Panc1 (cell line): ENCODE measurements around the gene WDR88. TPM values are rescaled to one million over a fixed set of nuclear protein-coding genes. Genes with fewer than 3 reads are reported as not detected.

Experiments used
- ATAC-seq: fragments of 200-7000 bp; cut with Tn5 transposase; 2 replicates; pipeline ENCODE4 v1.9.1; 2020; ENCODE audit warnings: mild to moderate bottlenecking, moderate library complexity
- BruUV-seq: library from RNA; stranded (reverse); fragments of 400-500 nt; replicated peaks from 2 replicates; lab custom pipeline; 2021; lab: Mats Ljungman, UMichigan
- CTCF ChIA-PET: fragments of 300-600 bp; sonication (Branson Sonifier 250); formaldehyde crosslinking; loops from one replicate; lab custom pipeline; 2022; ENCODE audit warnings: antibody characterized with exemption; lab: Charles Lee
- POLR2A ChIA-PET: fragments of 300-600 bp; sonication (Branson Sonifier 250); formaldehyde crosslinking; loops from one replicate; lab custom pipeline; 2022; ENCODE audit warnings: antibody characterized with exemption; lab: Charles Lee
- DNase-seq: peaks from one replicate; pipeline ENCODE4 v3.0.0-alpha.2; 2010; ENCODE audit warnings: low read depth, low spot score
- H3K27ac ChIP-seq: 2 replicates; pipeline ENCODE4 v1.5.1; 2011; ENCODE audit warnings: mild to moderate bottlenecking, low read length, inconsistent platforms
- H3K27me3 ChIP-seq: fragments of 200-500 bp; sonication (Bioruptor generic); 2 replicates; pipeline ENCODE4 v1.6.0; 2014; ENCODE audit warnings: low read length, inconsistent platforms; ENCODE audit not compliant: control insufficient read depth, insufficient read depth
- H3K36me3 ChIP-seq: fragments of 200-500 bp; sonication (Bioruptor generic); 2 replicates; pipeline ENCODE4 v1.5.1; 2014; ENCODE audit warnings: inconsistent platforms, mild to moderate bottlenecking, low read length, moderate library complexity; ENCODE audit not compliant: control insufficient read depth, insufficient read depth
- H3K4me1 ChIP-seq: 2 replicates; pipeline ENCODE4 v1.5.1; 2011; ENCODE audit warnings: inconsistent platforms, mild to moderate bottlenecking, low read length, moderate library complexity; ENCODE audit not compliant: control insufficient read depth, insufficient read depth
- H3K4me3 ChIP-seq, 2 experiments: 2 replicates each; pipeline ENCODE4 v1.5.1; 2011 to 2012; ENCODE audit warnings: low read depth in 2 of 2, low read length in 2 of 2, mild to moderate bottlenecking in 2 of 2, inconsistent platforms in 1 of 2, moderate library complexity in 1 of 2
- H3K9me3 ChIP-seq: fragments of 200-500 bp; sonication (Bioruptor generic); 2 replicates; pipeline ENCODE4 v1.5.1; 2014; ENCODE audit warnings: low read depth, mild to moderate bottlenecking, inconsistent platforms, low read length, moderate library complexity; ENCODE audit not compliant: control insufficient read depth, insufficient read depth
- POLR2AphosphoS5 ChIP-seq: IDR thresholded peaks from 2 replicates; pipeline ENCODE4 v1.6.1; 2012; ENCODE audit warnings: mild to moderate bottlenecking, low read depth, low read length, moderate library complexity
- SIN3A ChIP-seq: IDR thresholded peaks from 2 replicates; pipeline ENCODE4 v1.6.1; 2012; ENCODE audit warnings: low read depth, mild to moderate bottlenecking, low read length, moderate library complexity, borderline replicate concordance; ENCODE audit not compliant: insufficient read depth
- TCF7L2 ChIP-seq: IDR thresholded peaks from 2 replicates; pipeline ENCODE4 v1.6.1; 2011; ENCODE audit warnings: mild to moderate bottlenecking, low read depth, low read length, inconsistent platforms
- in situ Hi-C: cut with HindIII; loops from 2 replicates; pipeline ENCODE4 v1.10.0; 2016; ENCODE audit warnings: low sequenced_read_pairs, low pct_unique_long_range_greater_than_20kb
- intact Hi-C: fragments of 100-400 bp; cut with micrococcal nuclease; formaldehyde crosslinking; loops from one replicate; pipeline ENCODE4 v1.10.0; 2022; ENCODE audit not compliant: unreplicated experiment
- total RNA-seq: library from RNA; stranded (reverse); gene quantifications from one replicate; pipeline ENCODE4 v1.2.1, GENCODE V29; 2021; ENCODE audit not compliant: unreplicated experiment
- TF ChIP-seq, protein P1 (sequence below): fragments of 450-650 bp; IDR thresholded peaks from 2 replicates; pipeline ENCODE4 v1.5.1; 2017; ENCODE audit warnings: mild to moderate bottlenecking
- TF ChIP-seq, protein P2 (sequence below), 2 experiments: IDR thresholded peaks; 2 replicates each; pipeline ENCODE4 v1.6.1; 2011 to 2012; ENCODE audit warnings: low read depth in 2 of 2, control low read depth in 1 of 2, low read length in 1 of 2, mild to moderate bottlenecking in 1 of 2, moderate library complexity in 1 of 2; ENCODE audit not compliant: insufficient read depth in 1 of 2

The WDR88 gene
- total RNA-seq, 1 experiment from 2014 or later, result 0.31 TPM

DNA sequence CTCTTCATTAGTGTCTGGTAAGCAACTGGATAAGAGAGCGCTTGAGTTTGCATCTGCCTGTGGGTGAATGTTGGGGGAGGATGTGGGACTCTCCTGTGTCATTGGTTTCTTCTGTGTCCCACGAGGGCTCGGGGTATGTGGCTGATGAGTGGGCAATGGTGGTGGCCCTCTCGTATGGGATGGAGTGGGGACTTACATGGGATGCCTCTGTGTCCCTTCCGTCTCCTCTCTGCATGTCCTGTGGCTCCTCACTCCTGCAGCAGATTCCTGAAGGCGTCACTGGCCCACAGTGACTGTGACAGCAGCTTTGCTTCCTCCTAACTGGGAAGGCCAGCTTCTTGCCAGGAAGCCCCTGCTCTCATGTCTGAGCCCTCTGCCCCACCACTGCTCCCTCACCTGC lies 59.6 kb downstream of the WDR88 start:
- Histone ChIP-seq H3K9me3 (no peaks in the 10 kb centered on the region), H3K4me3 (no peak overlapping the region), H3K4me1 (peaks cover 14% of the 10 kb centered on the region), H3K27me3 (no peaks in the 10 kb centered on the region), H3K27ac (no peak overlapping the region), H3K36me3 (no peaks in the 10 kb centered on the region; the same call in 1 of the 2 replicates)
- ChIA-PET CTCF (interaction anchor here (0.6 kb wide), 1 partner anchor 9 kb away, joined by 4 read pairs; no protein-coding TSS in a partner anchor), POLR2A (no interaction called here)
- intact Hi-C loops (no loop called here), in situ Hi-C loops (no loop called here)
- BruUV-seq, result no TSS peak
- ATAC-seq, result no peak
- TF ChIP-seq, protein P1, sequence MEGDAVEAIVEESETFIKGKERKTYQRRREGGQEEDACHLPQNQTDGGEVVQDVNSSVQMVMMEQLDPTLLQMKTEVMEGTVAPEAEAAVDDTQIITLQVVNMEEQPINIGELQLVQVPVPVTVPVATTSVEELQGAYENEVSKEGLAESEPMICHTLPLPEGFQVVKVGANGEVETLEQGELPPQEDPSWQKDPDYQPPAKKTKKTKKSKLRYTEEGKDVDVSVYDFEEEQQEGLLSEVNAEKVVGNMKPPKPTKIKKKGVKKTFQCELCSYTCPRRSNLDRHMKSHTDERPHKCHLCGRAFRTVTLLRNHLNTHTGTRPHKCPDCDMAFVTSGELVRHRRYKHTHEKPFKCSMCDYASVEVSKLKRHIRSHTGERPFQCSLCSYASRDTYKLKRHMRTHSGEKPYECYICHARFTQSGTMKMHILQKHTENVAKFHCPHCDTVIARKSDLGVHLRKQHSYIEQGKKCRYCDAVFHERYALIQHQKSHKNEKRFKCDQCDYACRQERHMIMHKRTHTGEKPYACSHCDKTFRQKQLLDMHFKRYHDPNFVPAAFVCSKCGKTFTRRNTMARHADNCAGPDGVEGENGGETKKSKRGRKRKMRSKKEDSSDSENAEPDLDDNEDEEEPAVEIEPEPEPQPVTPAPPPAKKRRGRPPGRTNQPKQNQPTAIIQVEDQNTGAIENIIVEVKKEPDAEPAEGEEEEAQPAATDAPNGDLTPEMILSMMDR, result no peak
- TF ChIP-seq POLR2AphosphoS5, result no peak
- TF ChIP-seq SIN3A, result no peak
- TF ChIP-seq, protein P2, sequence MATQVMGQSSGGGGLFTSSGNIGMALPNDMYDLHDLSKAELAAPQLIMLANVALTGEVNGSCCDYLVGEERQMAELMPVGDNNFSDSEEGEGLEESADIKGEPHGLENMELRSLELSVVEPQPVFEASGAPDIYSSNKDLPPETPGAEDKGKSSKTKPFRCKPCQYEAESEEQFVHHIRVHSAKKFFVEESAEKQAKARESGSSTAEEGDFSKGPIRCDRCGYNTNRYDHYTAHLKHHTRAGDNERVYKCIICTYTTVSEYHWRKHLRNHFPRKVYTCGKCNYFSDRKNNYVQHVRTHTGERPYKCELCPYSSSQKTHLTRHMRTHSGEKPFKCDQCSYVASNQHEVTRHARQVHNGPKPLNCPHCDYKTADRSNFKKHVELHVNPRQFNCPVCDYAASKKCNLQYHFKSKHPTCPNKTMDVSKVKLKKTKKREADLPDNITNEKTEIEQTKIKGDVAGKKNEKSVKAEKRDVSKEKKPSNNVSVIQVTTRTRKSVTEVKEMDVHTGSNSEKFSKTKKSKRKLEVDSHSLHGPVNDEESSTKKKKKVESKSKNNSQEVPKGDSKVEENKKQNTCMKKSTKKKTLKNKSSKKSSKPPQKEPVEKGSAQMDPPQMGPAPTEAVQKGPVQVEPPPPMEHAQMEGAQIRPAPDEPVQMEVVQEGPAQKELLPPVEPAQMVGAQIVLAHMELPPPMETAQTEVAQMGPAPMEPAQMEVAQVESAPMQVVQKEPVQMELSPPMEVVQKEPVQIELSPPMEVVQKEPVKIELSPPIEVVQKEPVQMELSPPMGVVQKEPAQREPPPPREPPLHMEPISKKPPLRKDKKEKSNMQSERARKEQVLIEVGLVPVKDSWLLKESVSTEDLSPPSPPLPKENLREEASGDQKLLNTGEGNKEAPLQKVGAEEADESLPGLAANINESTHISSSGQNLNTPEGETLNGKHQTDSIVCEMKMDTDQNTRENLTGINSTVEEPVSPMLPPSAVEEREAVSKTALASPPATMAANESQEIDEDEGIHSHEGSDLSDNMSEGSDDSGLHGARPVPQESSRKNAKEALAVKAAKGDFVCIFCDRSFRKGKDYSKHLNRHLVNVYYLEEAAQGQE (IDR thresholded peaks at IDR 0.05; ENCODE audit: insufficient read depth in 1 of 2, low read depth in 2 of 2, low read length in 1 of 2), result no peak
- no peak for TF ChIP-seq TCF7L2
- DNase-seq, result no peak

DNA sequence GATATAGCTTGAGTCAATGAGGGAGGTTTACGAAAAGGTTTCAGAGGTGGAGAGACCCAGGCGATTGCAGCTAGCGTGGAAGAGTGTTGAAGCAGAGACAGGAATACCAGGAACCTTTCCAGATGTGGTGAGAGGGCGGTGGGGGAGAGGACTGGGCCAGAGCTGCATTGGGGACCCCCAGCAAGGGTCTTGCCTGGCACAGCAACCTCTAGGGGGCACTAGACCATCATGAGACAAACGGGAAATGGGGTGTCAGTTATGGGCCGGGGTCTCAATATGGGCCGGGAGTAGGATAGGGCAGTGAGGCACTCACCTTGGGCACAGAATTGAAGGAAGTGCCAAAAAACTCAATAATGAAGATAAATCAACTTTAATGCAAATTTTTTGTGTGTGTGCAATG lies 60.1 kb downstream of the WDR88 start:
- POLR2A ChIA-PET, result no interaction called here

More for the DNA sequence above, 60.1 kb downstream of the WDR88 start:
- no peaks in the 10 kb centered on the region for H3K9me3 ChIP-seq
- in situ Hi-C loops, result no loop called here
- CTCF ChIA-PET, result interaction anchor here (0.6 to 0.7 kb wide), 3 partner anchors 9 to 227 kb away, joined by 3 to 4 read pairs (median 3); no protein-coding TSS in a partner anchor
- intact Hi-C loops, result no loop called here
- TF ChIP-seq TCF7L2 (no peak), SIN3A (no peak), POLR2AphosphoS5 (no peak)
- TF ChIP-seq, protein P2 (IDR thresholded peaks at IDR 0.05; ENCODE audit: insufficient read depth in 1 of 2, low read depth in 2 of 2, low read length in 1 of 2), result no peak
- TF ChIP-seq, protein P1, result no peak; the same call in 1 of the 2 replicates
- H3K36me3 ChIP-seq, result no peaks in the 10 kb centered on the region; the same call in 1 of the 2 replicates
- no TSS peak for BruUV-seq
- H3K27ac ChIP-seq, result no peak overlapping the region
- no peaks in the 10 kb centered on the region for H3K27me3 ChIP-seq
- DNase-seq (no peak), ATAC-seq (no peak)
- no peak overlapping the region for H3K4me3 ChIP-seq
- peaks cover 10% of the 10 kb centered on the region for H3K4me1 ChIP-seq
